Measurements from ENCODE around the gene INTS11. TPM values are rescaled to one million over a fixed set of nuclear protein-coding genes. Genes with fewer than 3 reads are reported as not detected.

INTS11 gene
- total and polyA plus RNA-seq, 2 of the 13 experiments (the other 11 are each of a cell fraction or from before 2014, with no cell fraction given), result 52.8 to 94.8 TPM

- TF ChIP-seq ZNF281 (CRISPR knock-in tag; IDR thresholded peaks at IDR 0.05; ENCODE audit: borderline replicate concordance) (no peak), ZNF891 (CRISPR knock-in tag; IDR thresholded peaks at IDR 0.05) (peak; percentile 65; the same call in 1 of the 2 replicates), ZNF280D (CRISPR knock-in tag; IDR thresholded peaks at IDR 0.05) (no peak), ZNF275 (CRISPR knock-in tag; IDR thresholded peaks at IDR 0.05; ENCODE audit: borderline replicate concordance) (no peak), UBTF (CRISPR knock-in tag; IDR thresholded peaks at IDR 0.05) (peak; percentile 83), ESRRA (CRISPR knock-in tag; IDR thresholded peaks at IDR 0.05; ENCODE audit: low read depth) (peak; percentile 94), FOXK1 (CRISPR knock-in tag; IDR thresholded peaks at IDR 0.05; ENCODE audit: borderline replicate concordance, low read depth) (no peak), ZNF180 (CRISPR knock-in tag; IDR thresholded peaks at IDR 0.05; ENCODE audit: borderline replicate concordance, low read depth) (no peak), ZNF414 (CRISPR knock-in tag; IDR thresholded peaks at IDR 0.05) (peak; percentile 91), SPEN (CRISPR knock-in tag; IDR thresholded peaks at IDR 0.05; ENCODE audit: low read depth) (peak; percentile 81), NCOR1 (IDR thresholded peaks at IDR 0.05; ENCODE audit: borderline replicate concordance, low read length) (peak; percentile 37; the same call in 1 of the 2 replicates), TFAP4 (IDR thresholded peaks at IDR 0.05; ENCODE audit: borderline replicate concordance, low read depth) (no peak), SNAPC2 (CRISPR knock-in tag; IDR thresholded peaks at IDR 0.05) (no peak), ZMYM3 (CRISPR knock-in tag; IDR thresholded peaks at IDR 0.05) (0 out of 2 replicates have a peak, but pooled peaks have one; percentile 11)
Measured at GRCh38 chr1:1324524-1325287, at the start of gene INTS11, which contains the start of gene CPTP (continued).
